GM12892 (cell line): ENCODE measurements around the gene GRIA1.

Experiments used
- POLR2A ChIP-seq: IDR thresholded peaks from 2 replicates; pipeline ENCODE4 v1.6.1; 2011; ENCODE audit warnings: low read depth, low read length, control low read depth
- POLR2AphosphoS5 ChIP-seq: IDR thresholded peaks from 2 replicates; pipeline ENCODE4 v1.6.1; 2011; ENCODE audit warnings: low read depth, low read length, control low read depth
- TAF1 ChIP-seq: IDR thresholded peaks from 2 replicates; pipeline ENCODE4 v1.6.1; 2011; ENCODE audit warnings: low read depth, mild to moderate bottlenecking, control low read depth, low read length, borderline replicate concordance

DNA sequence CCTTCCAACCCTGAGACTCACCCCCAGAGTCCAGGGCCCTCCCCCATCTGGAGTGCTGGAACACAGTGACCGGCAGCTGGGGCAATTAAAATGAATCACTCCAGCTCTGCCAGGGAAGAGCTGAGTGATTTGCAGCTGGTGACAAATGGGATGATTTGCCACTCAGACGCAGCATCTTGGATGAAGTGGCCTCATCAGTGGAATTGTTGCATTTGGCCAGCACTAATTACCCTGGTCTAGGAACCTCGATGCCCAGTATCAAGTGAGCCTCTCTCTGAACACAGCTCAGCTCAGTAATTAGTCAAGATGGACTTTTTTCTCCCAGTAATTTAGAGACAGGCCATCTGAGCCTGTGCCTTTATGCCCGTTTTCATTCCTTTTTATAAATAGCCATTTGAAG lies 259.5 kb downstream of the GRIA1 start:
- TF ChIP-seq POLR2A, result no peak
- no peak for TF ChIP-seq TAF1
- TF ChIP-seq POLR2AphosphoS5, result no peak
